GM19193 (cell line): Measurements from ENCODE around the gene ELMO2.

ENCODE experiments used
- POLR2A ChIP-seq: IDR thresholded peaks from 4 replicates; pipeline ENCODE4 v1.6.1; 2011; ENCODE audit not compliant: insufficient read depth, insufficient read length; ENCODE audit errors: extremely low read depth

The ELMO2 gene

GRCh38 chr20:46362921-46363867 is 43.2 kb downstream of the ELMO2 start:
- TF ChIP-seq POLR2A: no peak

GRCh38 chr20:46361811-46362210 is 44.6 kb downstream of the ELMO2 start:
- TF ChIP-seq POLR2A: no peak

- no peak for TF ChIP-seq POLR2A
Measured at GRCh38 chr20:46361381-46361780, 45.0 kb downstream of the ELMO2 start.

GRCh38 chr20:46359233-46359751 is 47.1 kb downstream of the ELMO2 start:
- TF ChIP-seq POLR2A: no peak

GRCh38 chr20:46358346-46359058 is 47.9 kb downstream of the ELMO2 start:
- no peak for TF ChIP-seq POLR2A

- no peak for TF ChIP-seq POLR2A
Measured at GRCh38 chr20:46357030-46357514, 49.3 kb downstream of the ELMO2 start.

GRCh38 chr20:46356195-46357029 is 50.0 kb downstream of the ELMO2 start:
- TF ChIP-seq POLR2A: no peak

- no peak for TF ChIP-seq POLR2A
Measured at GRCh38 chr20:46355778-46356177, 50.6 kb downstream of the ELMO2 start.

GRCh38 chr20:46354920-46355654 is 51.3 kb downstream of the ELMO2 start:
- TF ChIP-seq POLR2A: no peak

- no peak for TF ChIP-seq POLR2A
Measured at GRCh38 chr20:46354207-46354555, 52.2 kb downstream of the ELMO2 start.

- TF ChIP-seq POLR2A: no peak
Measured at GRCh38 chr20:46353500-46354206, 52.8 kb downstream of the ELMO2 start.

GRCh38 chr20:46352370-46352938 is 54.0 kb downstream of the ELMO2 start:
- peak; percentile 26 for TF ChIP-seq POLR2A
